Stomach smooth muscle (tissue), 2 donors: Measurements from ENCODE around the gene ZNF618.

Experiments
- H3K27ac ChIP-seq: one replicate; pipeline ENCODE4 v1.7.0; 2013; ENCODE audit warnings: mild to moderate bottlenecking, low read length, inconsistent platforms
- H3K27me3 ChIP-seq, 2 donors: one replicate each; pipeline ENCODE4 v1.7.0; 2013; ENCODE audit warnings: low read length in 2 of 2; ENCODE audit not compliant: insufficient read depth in 2 of 2, control insufficient read depth in 1 of 2
- H3K36me3 ChIP-seq, 2 donors: one replicate each; pipeline ENCODE4 v1.7.0; 2013; ENCODE audit warnings: low read length in 2 of 2; ENCODE audit not compliant: control insufficient read depth in 2 of 2, insufficient read depth in 2 of 2
- H3K4me1 ChIP-seq: one replicate; pipeline ENCODE4 v1.7.0; 2013; ENCODE audit warnings: low read length; ENCODE audit not compliant: control insufficient read depth, insufficient read depth
- H3K4me3 ChIP-seq, 2 donors: one replicate each; pipeline ENCODE4 v1.7.0; 2013; ENCODE audit warnings: low read length in 2 of 2
- H3K9ac ChIP-seq, 2 donors: one replicate each; pipeline ENCODE4 v1.7.0; 2013; ENCODE audit warnings: low read length in 2 of 2, mild to moderate bottlenecking in 1 of 2
- H3K9me3 ChIP-seq, 2 donors: one replicate each; pipeline ENCODE4 v1.7.0; 2013; ENCODE audit warnings: low read length in 2 of 2; ENCODE audit not compliant: control insufficient read depth in 2 of 2
- donor health status: healthy.
- donor health status: Pancreatic carcinoma.

ZNF618 gene

DNA sequence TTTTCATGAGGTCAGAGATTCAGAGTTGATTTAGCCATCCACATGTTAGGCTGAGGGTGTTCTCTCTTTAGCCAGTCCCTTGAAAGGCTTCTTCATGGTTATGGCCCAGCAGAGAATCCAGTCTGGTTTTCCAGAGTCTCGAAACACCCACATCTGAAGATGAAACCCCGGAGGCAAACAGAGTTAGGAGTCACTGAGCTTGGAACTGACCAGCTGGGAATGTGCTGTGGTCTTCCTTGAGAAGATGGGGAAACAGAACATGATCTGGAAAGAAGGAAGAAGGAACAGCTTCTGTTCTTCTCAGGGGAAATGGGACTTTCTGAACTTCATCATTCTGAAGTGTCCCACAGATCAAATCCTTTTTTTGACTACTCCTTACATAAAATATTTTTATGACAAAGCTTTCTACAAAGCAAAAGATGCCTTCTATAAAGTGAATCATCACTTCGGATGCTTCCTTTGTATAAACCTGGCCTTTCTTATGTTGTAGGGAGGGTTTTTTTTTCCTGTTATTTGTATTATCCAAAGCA lies 45.4 kb downstream of the ZNF618 start:
- no peaks in the 10 kb centered on the region for H3K27me3 ChIP-seq
- H3K4me1 ChIP-seq: no peaks in the 10 kb centered on the region
- H3K9me3 ChIP-seq: no peaks in the 10 kb centered on the region
- H3K36me3 ChIP-seq: no peaks in the 10 kb centered on the region
- H3K9ac ChIP-seq: no peak overlapping the region
- no peak overlapping the region for H3K27ac ChIP-seq
- H3K4me3 ChIP-seq: no peak overlapping the region

DNA sequence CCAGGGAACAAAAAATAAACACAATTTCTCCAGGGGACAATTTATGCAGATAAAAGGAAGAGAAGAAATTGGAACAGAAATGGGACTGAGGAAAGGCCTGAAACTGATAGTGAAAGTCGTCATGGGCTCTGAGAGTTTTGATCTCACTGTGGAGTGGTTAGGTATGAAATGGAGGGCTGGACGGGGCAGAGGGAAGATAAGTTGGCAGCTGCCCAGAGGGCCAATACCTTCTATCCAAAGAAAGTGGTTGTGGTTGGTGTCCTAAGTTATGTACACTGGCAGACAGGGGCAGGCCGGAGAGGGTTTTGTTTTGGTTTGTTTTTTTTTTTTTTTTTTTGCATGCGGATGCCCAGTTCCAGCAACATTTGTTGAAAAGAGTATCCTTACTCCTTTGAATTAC lies 46.1 kb downstream of the ZNF618 start:
- no peaks in the 10 kb centered on the region for H3K36me3 ChIP-seq
- H3K27me3 ChIP-seq: no peaks in the 10 kb centered on the region
- no peaks in the 10 kb centered on the region for H3K4me1 ChIP-seq
- no peak overlapping the region for H3K4me3 ChIP-seq
- no peak overlapping the region for H3K9ac ChIP-seq
- H3K27ac ChIP-seq: no peak overlapping the region
- H3K9me3 ChIP-seq: no peaks in the 10 kb centered on the region

DNA sequence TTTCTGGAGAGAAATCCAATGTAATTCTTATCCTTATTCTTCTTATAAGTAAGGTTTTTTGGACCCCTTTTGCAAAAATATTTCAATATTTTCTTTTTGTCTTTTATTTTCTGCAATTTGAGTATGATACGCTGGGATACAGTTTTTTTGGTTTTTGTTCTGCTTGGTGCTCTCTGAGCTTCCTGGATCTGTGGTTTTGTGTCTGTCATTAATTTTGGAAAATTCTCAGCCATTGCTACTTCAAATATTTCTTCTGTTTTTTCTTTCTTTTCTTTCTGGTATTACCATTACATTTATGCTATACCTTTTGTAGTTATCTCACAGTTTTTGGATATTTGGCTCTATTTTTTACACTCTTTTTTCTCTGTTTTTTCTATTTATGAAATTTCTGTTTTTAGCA lies 50.1 kb downstream of the ZNF618 start:
- Histone ChIP-seq H3K4me1 (no peaks in the 10 kb centered on the region), H3K9ac (no peak overlapping the region), H3K27ac (no peak overlapping the region), H3K27me3 (no peaks in the 10 kb centered on the region), H3K4me3 (no peak overlapping the region), H3K9me3 (peaks cover 2 to 3% of the 10 kb centered on the region in 2 donors), H3K36me3 (no peaks in the 10 kb centered on the region)

DNA sequence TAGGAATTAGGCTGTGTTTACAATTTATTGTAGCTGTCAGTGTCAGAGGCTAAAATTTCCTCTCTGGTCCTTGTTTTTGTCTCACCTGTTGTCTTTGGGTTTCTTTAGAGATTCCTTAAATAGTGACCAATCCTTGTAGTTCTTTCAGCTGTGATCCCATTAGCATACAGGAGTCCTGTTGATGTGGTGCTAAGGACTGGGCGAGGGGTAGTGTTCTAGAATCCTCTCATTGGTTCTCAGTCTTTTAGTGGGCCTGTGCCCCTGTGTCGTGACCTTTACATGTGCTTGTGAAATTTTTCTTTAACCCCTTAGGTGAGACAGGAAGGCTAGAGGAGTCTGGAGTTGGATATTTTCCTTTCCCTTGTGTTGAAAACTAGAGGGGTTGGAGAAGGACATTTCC lies 51.2 kb downstream of the ZNF618 start:
- Histone ChIP-seq H3K9me3 (peaks cover 2 to 3% of the 10 kb centered on the region in 2 donors), H3K9ac (no peak overlapping the region), H3K4me3 (no peak overlapping the region), H3K4me1 (no peaks in the 10 kb centered on the region), H3K27me3 (no peaks in the 10 kb centered on the region), H3K27ac (no peak overlapping the region), H3K36me3 (no peaks in the 10 kb centered on the region)

DNA sequence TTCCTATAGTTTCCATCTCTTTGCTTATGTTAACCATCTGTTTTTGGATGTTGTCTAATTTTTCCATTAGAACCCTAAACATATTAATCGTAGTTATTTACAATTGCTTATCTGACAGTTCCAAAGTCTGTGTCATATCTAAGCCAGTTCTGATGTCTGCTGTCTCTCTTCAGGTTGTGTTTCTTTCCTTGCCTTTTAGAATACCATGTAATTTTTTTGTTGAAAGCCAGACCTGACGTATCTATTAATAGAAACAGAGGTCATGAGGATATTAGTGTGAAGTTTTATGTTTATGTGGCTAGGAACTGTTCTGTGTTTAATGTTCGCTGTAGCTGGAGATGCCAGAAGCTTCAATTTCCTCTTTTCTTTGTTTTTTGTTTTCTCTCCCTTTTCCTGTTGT lies 52.2 kb downstream of the ZNF618 start:
- Histone ChIP-seq H3K9me3 (peaks cover 2 to 3% of the 10 kb centered on the region in 2 donors), H3K4me1 (no peaks in the 10 kb centered on the region), H3K36me3 (no peaks in the 10 kb centered on the region), H3K4me3 (no peak overlapping the region), H3K27me3 (no peaks in the 10 kb centered on the region), H3K9ac (no peak overlapping the region), H3K27ac (no peak overlapping the region)

DNA sequence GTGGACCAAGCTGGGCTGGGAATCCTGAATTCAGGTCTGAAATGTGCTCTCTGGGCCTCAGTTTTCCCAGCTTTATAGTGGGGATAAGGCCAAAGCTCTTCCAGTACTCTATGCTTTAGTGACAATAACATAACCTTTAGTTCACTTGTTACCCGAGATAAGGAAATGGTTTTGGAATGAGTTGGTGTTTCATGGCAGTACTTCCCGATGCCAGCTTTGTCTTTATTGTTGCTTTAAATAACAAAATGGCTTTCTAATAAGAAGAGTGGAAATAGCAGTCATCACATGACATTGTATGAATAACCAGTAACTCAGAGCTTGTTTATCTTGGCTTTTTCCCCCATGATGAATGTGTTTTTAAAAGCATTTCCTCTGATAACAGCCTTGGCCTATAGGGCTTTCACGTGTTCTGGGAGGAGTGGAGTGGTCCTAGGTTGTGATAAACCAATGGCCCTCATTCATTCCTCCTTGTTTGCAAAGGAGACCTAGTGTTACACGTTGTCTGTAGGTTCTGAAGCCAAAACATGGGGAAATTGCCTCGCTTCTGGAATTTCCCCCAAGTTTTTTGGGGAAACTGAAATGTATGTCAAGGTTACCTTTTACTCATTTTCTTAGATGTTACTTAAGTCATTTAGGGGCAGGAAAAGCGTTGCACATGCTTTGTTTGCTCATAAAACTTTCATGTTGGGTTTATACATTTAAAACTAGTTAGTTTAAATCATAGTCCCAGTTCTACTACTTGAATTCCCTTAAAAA lies 53.7 kb downstream of the ZNF618 start:
- H3K4me1 ChIP-seq: no peaks in the 10 kb centered on the region
- H3K9me3 ChIP-seq: peaks cover 2 to 3% of the 10 kb centered on the region in 2 donors
- H3K36me3 ChIP-seq: no peaks in the 10 kb centered on the region
- H3K27me3 ChIP-seq: no peaks in the 10 kb centered on the region
- no peak overlapping the region for H3K27ac ChIP-seq
- H3K4me3 ChIP-seq: no peak overlapping the region
- no peak overlapping the region for H3K9ac ChIP-seq

DNA sequence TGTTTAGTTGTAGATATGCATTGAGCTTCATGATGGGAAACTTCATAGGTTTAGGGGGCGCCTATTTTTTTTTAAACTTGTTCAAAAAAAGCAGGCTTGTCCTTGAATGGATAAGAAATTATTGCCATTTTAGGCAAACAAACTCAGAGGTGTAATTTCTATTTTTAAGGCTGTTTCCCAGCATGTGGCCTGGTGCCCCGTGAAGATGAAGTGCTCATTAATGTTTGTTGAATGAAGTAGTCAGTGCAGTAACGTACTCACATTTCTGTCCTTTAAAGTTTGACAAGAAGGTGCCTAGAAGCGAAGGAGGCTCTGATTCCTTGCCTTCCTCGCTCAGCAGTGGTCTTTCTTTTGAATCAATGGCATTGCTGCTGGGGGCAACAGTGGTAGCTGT lies 54.3 kb downstream of the ZNF618 start:
- H3K27me3 ChIP-seq: no peaks in the 10 kb centered on the region
- no peak overlapping the region for H3K27ac ChIP-seq
- no peaks in the 10 kb centered on the region for H3K36me3 ChIP-seq

DNA sequence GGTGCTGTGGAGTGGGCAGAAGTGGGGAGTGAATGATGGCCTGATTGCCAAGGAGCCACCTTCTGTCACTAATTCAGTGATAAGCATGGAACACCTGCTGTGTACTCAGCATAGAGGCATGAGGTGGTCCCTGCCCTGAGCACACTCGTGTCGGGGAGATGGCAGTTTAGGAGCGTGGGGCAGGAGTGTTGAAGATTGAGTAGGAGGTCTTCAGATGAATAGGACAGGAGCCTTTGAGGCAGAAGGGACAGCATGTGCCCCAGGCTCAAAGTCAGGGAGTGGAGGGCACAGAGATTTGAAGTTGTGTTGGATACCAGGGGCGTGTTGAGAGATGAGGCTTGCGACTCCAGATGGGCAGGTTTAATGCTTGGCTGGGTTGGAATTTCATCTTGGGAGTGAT lies 55.0 kb downstream of the ZNF618 start:
- Histone ChIP-seq H3K9me3 (peaks cover 2 to 3% of the 10 kb centered on the region in 2 donors), H3K4me1 (no peaks in the 10 kb centered on the region), H3K4me3 (no peak overlapping the region), H3K36me3 (no peaks in the 10 kb centered on the region), H3K9ac (no peak overlapping the region), H3K27me3 (no peaks in the 10 kb centered on the region), H3K27ac (no peak overlapping the region)

More for the DNA sequence above, 54.3 kb downstream of the ZNF618 start:
- H3K4me1 ChIP-seq: no peaks in the 10 kb centered on the region
- H3K9ac ChIP-seq: no peak overlapping the region
- peaks cover 2 to 3% of the 10 kb centered on the region in 2 donors for H3K9me3 ChIP-seq
- no peak overlapping the region for H3K4me3 ChIP-seq

DNA sequence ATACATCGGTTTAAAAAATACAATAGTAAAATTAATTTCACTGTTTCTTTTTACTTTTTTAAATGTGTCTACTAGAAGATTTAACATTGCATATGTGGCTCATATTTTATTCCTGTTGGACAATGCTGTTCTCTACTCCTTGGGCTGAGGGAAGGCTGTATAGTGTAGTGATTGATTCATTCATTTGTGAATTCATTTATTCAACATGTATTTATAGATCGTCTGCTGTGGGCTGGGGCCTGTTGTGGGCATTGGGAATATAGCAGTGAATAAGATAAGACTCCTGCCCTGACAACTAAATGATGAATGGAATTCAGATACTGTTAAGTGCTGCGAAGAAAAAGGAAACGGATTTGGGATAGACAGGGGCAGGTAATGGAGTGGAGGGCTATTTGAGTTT lies 55.7 kb downstream of the ZNF618 start:
- Histone ChIP-seq H3K9me3 (peaks cover 2 to 3% of the 10 kb centered on the region in 2 donors), H3K27me3 (no peaks in the 10 kb centered on the region), H3K4me1 (no peaks in the 10 kb centered on the region), H3K27ac (no peak overlapping the region), H3K4me3 (no peak overlapping the region), H3K9ac (no peak overlapping the region), H3K36me3 (no peaks in the 10 kb centered on the region)

DNA sequence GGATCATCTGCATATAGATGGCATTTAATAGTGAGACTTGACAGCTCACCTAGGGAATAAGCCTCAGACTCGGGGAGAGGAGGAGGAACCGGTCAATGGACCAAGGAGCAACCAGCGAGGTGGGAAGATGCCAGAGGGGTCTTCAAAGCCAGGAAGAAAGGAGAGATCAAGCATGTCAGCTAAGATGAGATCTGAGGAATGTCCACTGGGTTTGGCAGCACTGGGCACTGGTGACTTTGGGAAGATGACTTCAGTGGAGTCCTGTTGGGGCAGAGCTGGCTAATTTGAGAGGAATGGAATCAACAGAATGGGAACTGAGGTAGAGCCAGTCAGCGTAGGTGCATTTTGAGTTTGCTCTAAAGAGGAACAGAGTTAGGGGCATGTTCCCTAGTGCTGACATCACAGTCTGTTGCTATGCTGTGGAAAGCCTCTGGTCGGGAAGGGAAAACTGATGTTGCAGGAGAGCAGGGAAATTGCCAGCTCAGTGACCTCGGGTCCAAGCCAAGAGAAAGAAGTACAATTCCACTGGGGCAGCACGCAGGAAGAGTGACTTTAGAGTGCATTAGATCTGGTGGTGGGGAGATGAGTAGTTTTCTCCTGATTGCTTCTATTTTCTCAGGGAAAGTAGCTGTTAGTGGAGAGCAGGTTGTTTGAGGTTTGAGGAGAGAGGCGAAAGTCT lies 56.9 kb downstream of the ZNF618 start:
- Histone ChIP-seq H3K36me3 (no peaks in the 10 kb centered on the region), H3K27ac (no peak overlapping the region), H3K9me3 (peaks cover 2 to 3% of the 10 kb centered on the region in 2 donors), H3K9ac (no peak overlapping the region), H3K27me3 (no peaks in the 10 kb centered on the region), H3K4me3 (no peak overlapping the region), H3K4me1 (no peaks in the 10 kb centered on the region)

DNA sequence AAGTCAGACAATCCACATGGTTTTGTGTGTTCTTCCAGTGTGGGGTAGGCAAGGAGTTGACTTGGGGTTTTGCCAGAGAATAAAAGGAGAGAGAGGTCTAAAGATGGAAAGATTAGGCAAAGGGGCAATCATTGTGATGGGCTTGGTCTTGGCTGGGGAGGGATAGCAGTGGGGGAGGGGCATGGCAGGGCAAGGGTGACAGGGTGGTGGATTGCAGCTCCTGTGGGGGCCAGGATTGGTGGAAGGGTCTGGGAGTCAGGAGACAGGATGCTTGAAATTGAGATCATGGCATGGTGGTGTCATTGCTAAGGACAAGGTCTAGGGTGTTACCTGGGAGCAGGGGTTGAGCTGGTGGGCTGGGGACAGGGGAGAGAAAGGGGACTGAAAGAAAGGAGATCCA lies 57.6 kb downstream of the ZNF618 start:
- Histone ChIP-seq H3K27me3 (no peaks in the 10 kb centered on the region), H3K9me3 (peaks cover 2 to 3% of the 10 kb centered on the region in 2 donors), H3K36me3 (no peaks in the 10 kb centered on the region), H3K4me1 (no peaks in the 10 kb centered on the region), H3K4me3 (no peak overlapping the region), H3K27ac (no peak overlapping the region), H3K9ac (no peak overlapping the region)
